ENCODE measurements around the gene CDKN1C.

GRCh38 chr11:2842876-2843275, 42.7 kb downstream of the CDKN1C start:
- TF ChIP-seq CTCF (IDR thresholded peaks at IDR 0.05) (no peak), POLR2A (IDR thresholded peaks at IDR 0.05) (no peak)
